GM19025 (cell line): Measurements from ENCODE around the gene KLF13.

Experiments used
- ATAC-seq: cut with Tn5 transposase; IDR thresholded peaks from one replicate; pipeline ENCODE4 v1.9.1; 2021; ENCODE audit warnings: mild to moderate bottlenecking, low read depth, moderate library complexity; ENCODE audit not compliant: unreplicated experiment

The KLF13 gene

DNA sequence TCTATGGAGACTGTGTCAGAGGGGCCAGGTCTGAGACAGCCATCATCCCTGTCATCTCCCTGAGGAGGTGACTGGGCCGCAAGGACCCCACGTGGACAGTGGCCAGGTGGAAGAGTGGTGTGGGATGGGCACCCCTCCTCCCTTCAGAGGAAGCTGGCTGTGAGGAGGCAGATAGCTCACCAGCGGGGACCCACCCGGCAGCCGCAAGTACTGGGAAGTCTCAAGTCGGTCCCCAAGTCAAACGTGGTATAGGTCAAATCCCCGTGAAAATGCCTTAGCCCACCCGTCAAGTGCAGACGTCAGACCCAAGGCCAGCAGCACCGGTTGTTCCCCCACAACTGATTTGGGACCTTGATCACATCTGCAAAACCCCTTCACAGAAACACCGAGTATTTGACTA lies 12.3 kb upstream of the KLF13 start:
- ATAC-seq: no peak

DNA sequence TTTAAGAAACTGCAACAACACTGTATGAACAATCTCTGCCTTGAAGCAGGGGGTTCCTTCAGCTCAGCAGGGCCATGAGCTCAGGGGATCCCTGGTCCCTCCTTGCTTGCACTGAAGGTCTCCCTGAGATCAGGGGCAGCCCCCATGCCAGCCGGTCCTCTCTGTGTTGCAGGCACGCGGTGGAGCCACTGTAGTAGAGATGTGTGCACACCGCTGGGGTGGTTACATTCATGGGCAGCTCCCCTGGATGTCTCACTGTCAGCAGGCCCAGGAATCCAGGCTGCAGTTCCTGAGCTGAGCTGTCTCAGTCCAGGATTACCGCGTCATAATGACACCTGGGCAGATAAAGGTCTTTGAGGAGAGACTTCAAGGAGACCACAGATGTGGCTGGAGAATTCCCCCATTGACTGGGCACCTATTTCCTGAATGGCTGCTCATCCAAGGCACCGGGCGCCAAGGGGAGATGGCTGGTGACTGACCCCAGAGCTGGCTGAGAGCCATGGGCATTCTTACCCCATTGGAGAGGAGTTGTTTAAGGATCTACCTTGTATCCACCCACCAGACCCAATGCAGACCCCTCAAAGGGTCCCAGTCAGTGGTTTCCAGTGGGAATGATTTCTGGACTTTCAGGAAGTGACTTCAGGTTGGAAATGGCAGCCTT lies 10.4 kb upstream of the KLF13 start:
- no peak for ATAC-seq

DNA sequence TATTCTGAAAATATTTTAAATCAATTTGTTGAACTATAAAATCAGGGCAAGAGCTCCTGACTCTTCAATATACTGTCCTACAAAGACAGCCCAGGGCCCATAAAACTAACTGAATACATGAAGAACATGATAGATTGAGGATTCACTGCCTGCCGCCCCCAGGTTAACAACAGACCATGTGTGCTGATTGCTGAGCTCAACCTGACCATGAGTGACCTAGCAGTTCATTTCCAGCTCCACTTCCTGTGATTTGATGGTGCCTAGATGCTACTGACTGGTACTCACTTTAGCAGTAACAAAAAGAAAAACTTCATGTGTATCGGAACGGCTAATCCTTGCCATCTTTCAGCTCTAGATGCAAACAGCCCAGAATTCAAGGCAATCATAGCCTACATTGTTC lies 9.6 kb upstream of the KLF13 start:
- ATAC-seq: no peak

DNA sequence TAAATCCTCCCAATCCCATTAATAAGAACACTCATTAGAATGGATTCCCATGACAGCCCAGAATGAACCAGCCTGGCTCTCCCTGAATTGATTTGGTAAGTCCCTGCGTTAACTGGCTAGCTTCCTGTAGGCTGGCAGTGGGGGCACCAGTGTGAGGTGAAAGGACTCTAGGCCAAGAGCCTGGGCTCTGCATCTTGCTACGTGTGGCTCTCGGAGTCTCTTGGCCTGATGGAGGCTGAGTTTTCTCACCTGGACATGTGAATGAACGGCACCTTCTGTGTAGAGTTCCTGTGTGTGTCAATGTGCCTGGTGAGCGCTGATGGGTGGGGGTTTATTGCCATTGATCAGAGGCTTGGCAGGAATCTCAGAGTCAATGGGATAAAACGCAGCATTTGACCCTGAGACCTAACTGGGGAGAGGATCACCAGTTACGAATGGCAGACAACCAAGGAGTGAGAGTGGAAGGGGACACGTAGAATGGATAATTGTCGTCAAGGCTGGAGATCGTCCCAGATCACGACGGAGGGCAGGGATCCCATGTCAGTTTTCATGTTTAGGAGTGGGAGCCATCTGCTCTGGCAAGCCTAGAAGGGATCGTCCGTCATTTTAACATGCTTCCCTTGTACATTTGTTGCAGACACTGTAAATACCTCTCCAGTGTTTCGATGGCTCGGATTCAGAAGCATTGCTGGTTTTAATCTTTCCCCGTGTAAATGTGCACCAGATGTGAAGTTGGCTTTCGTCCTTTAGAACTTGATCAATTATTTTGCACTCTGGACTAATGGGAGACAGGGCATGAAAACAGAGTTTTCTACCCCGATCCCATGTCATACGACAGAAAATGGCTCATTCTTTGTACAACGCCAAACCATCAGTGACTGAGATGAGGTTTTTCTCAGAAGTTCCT lies 9.0 kb upstream of the KLF13 start:
- no peak for ATAC-seq

DNA sequence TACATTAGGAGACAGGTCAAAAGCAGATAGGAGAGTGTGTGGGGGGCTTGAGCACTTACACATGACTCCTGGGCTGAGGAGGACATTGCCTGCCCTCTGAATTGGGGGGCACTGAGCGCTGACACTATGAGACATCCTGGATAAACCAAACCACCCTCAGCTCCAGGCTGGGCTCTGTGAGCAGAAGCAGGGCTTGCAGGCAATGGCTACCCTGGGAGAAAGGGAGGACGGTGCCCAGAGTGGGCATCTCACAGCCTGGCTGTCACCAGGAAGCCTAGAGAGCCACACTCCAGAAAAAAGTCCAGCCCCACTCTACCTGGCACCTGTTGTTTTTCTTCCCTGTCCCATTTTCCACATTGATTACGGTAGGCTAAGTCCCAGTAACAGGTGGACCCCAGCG lies 8.2 kb upstream of the KLF13 start:
- ATAC-seq: no peak

DNA sequence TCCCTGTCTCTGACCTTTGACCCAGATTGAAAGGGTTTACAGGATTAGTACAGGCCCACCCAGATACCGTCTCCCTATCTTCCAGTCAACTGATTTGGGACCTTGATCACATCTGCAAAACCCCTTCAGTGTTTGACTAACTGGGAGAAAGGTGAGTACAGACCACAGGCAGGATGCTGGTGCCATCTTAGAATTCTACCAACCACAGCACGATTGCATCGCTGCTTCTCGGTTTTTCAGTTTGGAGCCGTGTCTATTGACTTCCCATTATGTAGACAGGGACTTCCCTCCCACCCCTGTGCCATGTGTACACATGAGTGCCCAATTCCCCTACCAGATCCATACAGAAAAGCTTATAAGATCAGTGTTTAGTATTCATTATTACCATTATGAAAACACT lies 6.6 kb upstream of the KLF13 start:
- ATAC-seq: no peak

DNA sequence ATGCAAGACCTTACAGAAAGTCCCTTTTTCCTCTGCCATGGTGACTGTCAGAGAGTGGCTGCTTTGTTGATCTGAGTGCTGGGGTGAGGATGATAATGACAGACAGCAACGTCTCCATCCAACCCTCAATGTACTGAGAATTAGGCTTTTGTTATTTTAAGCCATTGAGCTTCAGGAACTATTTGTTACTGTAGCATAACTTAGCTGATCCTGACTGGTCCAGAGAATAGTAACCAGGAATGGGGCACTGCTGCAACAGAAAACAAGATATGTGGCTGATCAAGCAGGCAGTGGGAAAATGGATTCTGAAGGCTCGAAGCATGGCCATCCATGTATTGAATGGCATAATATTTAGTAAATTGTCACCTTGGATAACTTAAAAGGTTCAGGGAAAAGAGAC lies 5.2 kb upstream of the KLF13 start:
- ATAC-seq: no peak

DNA sequence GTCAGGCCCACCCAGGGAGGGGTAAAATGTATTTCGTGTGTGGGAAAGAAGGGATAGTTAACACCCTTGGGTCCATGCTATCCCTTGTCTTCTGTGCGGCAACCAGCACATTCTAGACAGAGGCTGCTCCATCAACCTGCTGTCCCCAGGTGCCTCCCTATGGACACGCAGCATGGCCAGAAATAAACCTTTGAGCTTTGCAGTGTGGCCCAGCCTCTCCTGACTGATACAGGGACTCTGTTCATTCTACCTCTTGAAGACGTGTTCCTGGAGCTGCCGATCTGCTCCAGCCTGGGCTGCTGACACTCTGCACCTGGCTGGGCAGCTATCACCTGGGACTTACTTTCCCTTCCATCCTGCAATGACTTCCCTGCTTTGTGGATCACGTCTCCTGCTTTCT lies 4.1 kb upstream of the KLF13 start:
- ATAC-seq: no peak

DNA sequence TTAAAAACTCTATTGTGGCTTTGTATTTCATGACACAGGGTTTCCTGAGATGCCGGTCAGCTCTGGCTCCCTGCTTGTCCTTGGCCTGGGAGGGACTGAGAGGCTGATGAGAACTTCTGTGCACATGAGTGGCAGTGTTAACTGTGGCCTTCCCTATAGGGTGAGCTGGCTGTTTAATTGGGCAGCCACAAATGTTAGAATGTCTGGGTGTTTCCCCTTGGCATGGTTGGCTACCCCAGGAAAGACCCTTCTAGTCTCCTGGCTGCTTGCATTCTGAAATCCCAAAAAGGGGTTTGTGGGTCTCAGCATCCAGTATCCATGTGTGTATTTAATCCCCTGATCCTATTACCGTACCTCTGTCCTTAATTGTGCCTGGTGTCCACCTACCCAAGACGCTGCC lies 3.0 kb upstream of the KLF13 start:
- no peak for ATAC-seq

DNA sequence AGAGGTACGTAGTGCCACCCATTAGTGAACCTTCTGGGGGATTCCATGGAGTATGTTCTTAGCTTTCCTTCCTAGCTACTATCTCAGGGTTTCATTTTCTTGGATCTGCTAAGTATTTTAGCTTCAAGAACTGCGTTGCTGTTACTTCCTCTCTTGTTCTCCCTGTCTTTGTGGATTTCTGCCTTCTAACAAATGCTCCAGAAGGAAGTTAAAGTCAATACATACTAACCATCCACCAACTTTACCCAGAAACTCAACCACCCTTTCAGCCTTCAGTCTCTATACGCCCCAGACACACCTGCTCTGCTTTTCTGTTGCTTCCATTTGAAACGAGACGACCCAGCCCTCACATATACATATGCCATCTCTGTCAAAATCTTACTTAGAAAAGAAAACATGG lies 2.4 kb upstream of the KLF13 start:
- no peak for ATAC-seq

DNA sequence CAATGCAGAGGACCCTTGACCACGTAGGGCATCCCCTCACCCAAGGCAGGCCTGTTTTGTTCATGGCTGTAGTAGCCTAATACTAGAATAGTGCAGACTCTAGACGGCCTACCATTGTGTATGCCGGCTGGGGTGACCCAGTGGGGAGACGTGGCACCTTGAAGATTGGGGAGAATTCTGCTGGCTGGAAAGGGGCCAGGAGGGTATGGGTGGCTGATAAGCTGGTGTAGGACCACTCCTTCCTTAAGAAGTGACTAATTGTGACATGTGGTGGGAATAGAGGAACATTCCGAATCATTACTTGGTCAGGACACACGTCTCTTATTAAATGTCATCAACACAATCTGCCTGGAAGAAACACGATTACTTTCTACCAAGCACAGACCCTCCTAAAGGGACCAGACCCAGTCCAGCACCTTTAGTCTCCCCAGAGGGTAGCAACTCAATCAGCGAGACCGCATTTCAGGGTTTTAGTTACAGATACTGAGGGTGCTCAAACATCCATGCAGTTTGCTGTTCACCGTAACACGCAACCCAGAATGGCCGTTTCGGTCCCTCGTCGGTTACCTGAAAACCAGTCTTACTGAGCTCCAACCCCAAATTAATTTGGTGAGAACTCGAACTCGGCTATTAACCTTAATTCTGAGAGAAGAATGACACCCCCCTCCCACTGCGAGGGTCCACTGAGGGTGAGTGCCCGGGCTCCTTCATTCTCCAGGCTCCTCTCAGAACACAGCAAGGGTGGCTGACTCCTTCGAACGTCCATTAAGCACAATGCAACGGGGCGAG lies 1.6 kb upstream of the KLF13 start:
- no peak for ATAC-seq

DNA sequence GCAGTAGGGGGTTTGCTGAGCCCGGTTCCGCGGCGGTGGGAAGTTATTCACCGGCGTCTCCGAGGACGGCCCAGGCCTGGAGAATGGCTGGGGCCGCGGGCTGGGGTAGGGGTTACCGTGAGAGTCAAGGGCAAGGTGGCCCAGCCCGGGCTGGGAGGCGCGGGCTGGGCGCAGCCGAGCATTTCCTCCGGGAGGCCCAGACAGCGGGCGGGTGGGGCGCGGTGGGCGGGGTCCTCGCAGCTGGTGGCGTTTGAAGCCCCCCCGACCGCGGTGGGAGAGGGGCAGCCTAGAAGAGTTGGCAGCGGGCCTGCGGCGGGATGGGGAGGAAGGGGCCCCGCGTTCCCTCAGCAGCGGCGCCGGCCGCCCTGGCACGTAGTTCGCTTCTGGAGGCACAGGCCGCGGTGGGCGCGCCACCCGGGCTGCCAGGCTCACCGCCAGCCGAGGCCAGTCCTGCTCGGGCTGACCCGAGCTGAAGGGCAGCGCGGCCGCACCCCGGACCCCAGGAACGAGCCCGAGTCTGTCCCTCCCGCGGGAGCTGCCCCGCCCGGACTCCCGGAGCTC lies 960 bp upstream of the KLF13 start:
- peak; percentile 2 for ATAC-seq

DNA sequence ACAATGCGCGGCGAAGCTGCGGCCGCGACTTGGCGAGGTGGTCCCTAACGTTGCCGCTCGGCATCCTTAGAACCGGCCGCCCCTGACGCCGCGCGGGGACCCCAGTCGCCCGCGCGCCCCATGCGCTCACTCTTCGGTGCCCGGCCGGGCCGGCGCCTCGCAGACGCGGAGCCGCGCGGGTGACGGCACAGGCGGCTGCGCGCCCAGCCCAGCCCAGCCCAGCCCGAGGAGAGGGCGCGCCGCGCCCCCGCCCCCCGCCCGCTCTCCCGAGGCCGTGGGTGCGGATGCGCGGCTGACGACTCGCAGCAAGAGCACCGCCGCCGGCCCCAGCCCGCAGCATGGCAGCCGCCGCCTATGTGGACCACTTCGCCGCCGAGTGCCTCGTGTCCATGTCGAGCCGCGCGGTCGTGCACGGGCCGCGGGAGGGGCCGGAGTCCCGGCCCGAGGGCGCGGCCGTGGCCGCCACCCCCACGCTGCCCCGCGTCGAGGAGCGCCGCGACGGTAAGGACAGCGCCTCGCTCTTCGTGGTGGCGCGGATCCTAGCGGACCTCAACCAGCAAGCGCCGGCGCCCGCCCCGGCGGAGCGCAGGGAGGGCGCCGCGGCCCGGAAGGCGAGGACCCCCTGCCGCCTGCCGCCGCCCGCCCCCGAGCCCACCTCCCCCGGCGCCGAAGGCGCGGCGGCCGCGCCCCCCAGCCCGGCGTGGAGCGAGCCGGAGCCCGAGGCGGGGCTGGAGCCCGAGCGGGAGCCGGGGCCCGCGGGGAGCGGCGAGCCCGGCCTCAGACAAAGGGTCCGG lies 437 bp downstream of the KLF13 start:
- peak; percentile 14 for ATAC-seq

DNA sequence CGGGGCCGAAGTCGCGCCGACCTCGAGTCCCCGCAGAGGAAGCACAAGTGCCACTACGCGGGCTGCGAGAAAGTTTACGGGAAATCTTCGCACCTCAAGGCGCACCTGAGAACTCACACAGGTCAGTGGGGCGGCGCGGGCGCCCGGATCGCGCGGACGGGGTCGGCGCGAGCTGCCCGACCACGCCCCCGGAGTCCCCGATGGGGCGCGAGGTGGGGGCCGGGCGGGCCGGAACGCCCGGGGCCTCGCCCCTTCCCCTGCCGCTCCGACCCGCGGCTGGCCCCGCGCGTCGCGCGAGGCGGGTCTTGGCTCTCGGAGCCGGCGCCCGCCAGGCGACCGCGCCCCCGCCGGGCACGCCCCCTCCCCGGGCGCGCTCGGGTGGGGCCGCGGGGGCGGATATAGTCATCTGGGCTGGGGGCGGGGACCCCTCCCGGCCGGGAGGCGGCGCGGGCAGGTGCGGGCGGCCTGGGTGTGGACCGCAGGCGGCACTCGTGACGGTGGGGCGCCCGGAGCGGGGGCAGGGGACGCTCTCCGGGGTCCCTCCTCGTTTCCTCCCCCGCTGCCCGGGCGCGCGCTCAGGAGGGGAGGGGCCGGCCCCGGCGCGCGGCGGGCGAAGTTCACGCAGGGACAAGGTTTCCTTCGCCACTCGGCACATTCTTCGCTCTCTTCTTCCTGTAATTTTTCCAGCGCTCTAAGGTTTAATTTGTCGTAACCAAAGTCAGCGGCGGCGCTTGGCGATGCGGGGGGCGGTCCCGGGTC lies 1.2 kb downstream of the KLF13 start:
- no peak for ATAC-seq

DNA sequence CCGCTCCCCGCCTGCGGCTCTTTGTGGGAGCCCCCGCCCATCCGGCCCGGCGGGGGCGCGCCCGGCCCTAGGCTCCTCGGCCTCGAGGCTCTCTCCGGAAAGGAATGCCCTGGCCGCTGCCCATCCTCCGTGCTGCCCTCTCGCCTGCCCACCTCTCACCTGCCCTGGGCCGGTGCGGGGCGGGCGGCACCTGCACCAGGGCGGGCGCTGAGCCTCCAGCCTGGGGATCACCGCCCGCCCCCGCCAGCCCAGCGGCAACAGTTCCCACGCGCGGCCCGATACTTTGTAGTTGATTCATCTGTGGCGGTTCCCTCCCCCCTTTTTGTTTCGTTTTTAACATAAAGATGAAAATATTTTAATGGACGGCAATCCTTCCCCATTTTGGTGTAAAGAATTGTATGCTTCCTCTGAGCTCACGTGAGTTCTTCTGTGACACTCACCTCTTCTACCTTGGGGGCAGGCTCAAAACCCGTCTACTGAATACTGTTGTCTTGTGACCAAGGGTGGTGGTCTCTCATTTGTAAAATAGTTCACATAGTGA lies 1.9 kb downstream of the KLF13 start:
- no peak for ATAC-seq

DNA sequence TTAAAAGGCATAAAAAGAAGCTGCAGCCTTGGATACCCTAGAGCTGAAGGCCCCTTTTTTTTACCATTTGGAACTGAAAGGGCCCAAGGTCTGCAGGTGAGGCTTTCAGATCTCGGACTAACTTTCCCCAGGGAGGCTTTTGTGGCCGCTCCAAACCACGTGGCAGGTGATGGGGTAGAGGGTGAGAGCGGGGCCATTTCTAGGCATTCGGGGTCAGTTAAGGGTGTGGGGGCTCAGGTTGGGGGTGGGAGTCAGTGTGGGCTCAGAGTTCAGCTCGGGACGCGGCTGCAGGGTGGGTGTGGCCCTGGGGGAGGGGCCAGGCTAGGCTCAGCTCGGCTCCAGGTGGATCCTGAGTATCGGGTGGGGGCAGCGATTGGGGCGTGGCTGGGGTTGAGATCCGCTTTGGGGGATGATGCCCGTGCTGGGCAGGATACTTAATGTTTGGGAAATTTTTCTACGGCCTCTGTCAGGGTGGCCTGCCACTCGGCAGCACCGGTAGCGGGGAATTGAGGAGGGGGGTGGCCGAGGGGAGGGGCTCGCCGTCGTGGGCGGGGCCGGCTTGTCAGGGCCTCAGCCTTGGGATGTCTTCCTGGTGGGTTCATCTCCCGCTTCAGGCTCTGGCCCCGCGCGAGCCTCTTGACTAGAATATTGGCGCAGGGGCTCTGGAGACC lies 2.5 kb downstream of the KLF13 start:
- ATAC-seq: no peak

DNA sequence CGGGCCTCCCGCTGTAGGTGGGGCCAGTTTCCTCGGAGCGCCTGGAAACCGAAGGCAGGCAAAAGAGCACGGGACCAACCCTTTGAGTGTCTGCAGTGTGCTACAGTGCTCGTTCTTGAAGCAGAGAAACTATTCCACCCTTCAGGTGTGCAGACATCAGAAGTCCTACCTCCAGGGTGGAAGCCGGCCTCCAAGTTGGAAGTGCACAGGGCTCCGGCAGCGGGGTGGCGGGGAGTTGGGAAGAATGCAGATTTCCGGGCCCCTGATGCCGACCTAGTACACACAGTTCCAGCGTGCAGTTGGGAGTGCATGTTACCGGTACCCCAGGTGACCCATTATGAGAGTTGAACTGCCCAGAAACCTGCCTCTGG lies 3.0 kb downstream of the KLF13 start:
- no peak for ATAC-seq

DNA sequence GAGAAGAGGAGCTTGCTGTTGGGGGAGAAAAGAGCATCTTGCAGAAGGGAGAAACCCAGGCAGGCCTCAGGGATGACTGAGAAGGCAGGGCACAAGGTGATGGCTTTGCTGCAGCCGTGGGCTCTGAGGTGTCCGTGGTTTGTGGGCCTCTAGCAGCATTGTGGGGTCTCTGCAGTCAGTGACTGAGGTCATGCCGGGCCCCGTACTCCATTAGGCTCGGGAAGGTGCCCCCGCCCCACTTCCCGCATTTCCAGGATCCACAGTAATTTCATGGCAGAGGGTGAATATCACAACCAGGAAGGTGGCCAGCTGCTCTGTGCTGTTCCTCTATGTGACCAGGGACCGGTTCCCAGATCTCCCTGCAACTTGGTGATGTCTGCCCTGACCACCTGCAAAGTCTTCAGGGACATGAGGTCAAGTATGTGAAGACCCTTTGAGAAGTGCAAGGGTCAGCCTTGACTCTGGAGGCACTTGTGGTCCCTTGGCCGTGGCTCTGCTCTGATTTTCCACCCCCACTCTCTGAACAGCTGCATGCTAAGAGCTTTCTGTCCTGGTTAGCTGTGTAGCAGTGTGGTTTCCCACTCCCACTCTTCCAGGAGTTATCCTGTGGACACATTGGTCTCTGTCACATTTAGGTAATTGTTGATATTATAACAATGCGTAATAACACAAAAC lies 3.6 kb downstream of the KLF13 start:
- ATAC-seq: no peak
